Vagina (tissue), 2 donors: Measurements from ENCODE around the gene SLC16A11.
"Not testable (repeated sequence)": the region's sequence is repeated elsewhere in the genome, so short reads cannot be mapped to it uniquely, and the experiment has no call there.

Experiments used
- POLR2A ChIP-seq, 2 donors: fragments of 450-650 bp; IDR thresholded peaks; one replicate each; pipeline ENCODE4 v1.6.1; 2017; ENCODE audit warnings: antibody characterized with exemption in 2 of 2, mild to moderate bottlenecking in 2 of 2, moderate library complexity in 2 of 2
- POLR2AphosphoS5 ChIP-seq, 2 donors: sonication (generic); formaldehyde crosslinking; IDR thresholded peaks; one replicate each; pipeline ENCODE4 v1.9.0; 2017; ENCODE audit warnings: antibody characterized with exemption in 2 of 2, mild to moderate bottlenecking in 2 of 2, low read depth in 1 of 2; ENCODE audit not compliant: insufficient read depth in 1 of 2
- TF ChIP-seq, protein P1 (sequence below), 3 experiments: fragments of 450-650 bp in 2 of 3; fragments of 200-600 bp in 1 of 3; sonication (generic) in 1 of 3; IDR thresholded peaks; one replicate each; pipeline ENCODE4 v1.5.1; 2017 to 2019; ENCODE audit warnings: antibody characterized with exemption in 3 of 3, mild to moderate bottlenecking in 2 of 3, moderate library complexity in 2 of 3

- TF ChIP-seq, protein P1, sequence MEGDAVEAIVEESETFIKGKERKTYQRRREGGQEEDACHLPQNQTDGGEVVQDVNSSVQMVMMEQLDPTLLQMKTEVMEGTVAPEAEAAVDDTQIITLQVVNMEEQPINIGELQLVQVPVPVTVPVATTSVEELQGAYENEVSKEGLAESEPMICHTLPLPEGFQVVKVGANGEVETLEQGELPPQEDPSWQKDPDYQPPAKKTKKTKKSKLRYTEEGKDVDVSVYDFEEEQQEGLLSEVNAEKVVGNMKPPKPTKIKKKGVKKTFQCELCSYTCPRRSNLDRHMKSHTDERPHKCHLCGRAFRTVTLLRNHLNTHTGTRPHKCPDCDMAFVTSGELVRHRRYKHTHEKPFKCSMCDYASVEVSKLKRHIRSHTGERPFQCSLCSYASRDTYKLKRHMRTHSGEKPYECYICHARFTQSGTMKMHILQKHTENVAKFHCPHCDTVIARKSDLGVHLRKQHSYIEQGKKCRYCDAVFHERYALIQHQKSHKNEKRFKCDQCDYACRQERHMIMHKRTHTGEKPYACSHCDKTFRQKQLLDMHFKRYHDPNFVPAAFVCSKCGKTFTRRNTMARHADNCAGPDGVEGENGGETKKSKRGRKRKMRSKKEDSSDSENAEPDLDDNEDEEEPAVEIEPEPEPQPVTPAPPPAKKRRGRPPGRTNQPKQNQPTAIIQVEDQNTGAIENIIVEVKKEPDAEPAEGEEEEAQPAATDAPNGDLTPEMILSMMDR (IDR thresholded peaks at IDR 0.05) = not testable (repeated sequence)
- TF ChIP-seq POLR2A (IDR thresholded peaks at IDR 0.05); POLR2AphosphoS5 (IDR thresholded peaks at IDR 0.05; ENCODE audit: insufficient read depth in 1 of 2, low read depth in 1 of 2): not testable (repeated sequence)
Observed at GRCh38 chr17:7046725-7047397, 3.0 kb upstream of the SLC16A11 start.
